ENCODE data around the gene SULF2.

- no peak for TF ChIP-seq EZH2phosphoT487 (IDR thresholded peaks at IDR 0.05; ENCODE audit: low read depth, severe bottlenecking, unreplicated experiment)
- no peak for TF ChIP-seq CTCF (IDR thresholded peaks at IDR 0.05; ENCODE audit: poor library complexity)
- no peak for TF ChIP-seq EZH2 (IDR thresholded peaks at IDR 0.05; ENCODE audit: borderline replicate concordance)
These were observed 103.1 kb downstream of the SULF2 start for GRCh38 chr20:47682028-47682783.

All from hepatocyte (in vitro differentiated cells).